Loucy (cell line): Measurements from ENCODE around the gene RIMBP2.

ENCODE experiments used
- EZH2phosphoT487 ChIP-seq: fragments of 200-600 bp; IDR thresholded peaks from 2 replicates; pipeline ENCODE4 v1.6.1; 2018; ENCODE audit warnings: antibody characterized with exemption, mild to moderate bottlenecking, moderate library complexity, borderline replicate concordance
- TF ChIP-seq, protein P1 (sequence below): fragments of 200-600 bp; sonication (generic); conservative IDR thresholded peaks from 2 replicates; pipeline ENCODE4 v1.5.1; 2014; ENCODE audit warnings: mild to moderate bottlenecking, antibody characterized with exemption, low read length

DNA sequence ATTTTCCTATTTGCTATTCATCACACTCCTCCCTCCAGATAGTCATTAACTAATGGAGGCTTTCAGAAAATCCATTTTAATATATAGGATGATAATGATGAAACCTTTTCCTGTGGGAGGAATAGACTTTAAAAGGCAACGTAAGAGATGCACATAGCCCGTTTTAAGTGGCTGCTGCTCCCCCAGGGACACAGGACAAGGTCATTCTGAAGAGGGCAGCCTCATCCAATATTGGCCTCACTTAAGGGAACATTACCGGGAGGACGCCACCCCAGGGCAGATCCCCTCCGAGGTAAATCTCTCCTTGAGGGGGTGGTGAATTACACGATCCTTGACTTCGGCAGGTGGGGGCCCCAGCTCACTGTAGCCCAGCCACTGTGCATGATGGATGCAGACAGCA lies 246.5 kb downstream of the RIMBP2 start:
- TF ChIP-seq, protein P1, sequence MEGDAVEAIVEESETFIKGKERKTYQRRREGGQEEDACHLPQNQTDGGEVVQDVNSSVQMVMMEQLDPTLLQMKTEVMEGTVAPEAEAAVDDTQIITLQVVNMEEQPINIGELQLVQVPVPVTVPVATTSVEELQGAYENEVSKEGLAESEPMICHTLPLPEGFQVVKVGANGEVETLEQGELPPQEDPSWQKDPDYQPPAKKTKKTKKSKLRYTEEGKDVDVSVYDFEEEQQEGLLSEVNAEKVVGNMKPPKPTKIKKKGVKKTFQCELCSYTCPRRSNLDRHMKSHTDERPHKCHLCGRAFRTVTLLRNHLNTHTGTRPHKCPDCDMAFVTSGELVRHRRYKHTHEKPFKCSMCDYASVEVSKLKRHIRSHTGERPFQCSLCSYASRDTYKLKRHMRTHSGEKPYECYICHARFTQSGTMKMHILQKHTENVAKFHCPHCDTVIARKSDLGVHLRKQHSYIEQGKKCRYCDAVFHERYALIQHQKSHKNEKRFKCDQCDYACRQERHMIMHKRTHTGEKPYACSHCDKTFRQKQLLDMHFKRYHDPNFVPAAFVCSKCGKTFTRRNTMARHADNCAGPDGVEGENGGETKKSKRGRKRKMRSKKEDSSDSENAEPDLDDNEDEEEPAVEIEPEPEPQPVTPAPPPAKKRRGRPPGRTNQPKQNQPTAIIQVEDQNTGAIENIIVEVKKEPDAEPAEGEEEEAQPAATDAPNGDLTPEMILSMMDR, result no peak
- TF ChIP-seq EZH2phosphoT487, result no peak
